Stimulated activated CD8-positive, alpha-beta memory T cell treated with anti-CD3 and anti-CD28 coated beads, Interleukin-2, amount 100 ng/mL, for 1 hour (primary cell): Measurements from ENCODE around the gene WDR12.
A peak's percentile ranks its signal among the peaks of the same experiment; 100 is the strongest.
"Not testable (repeated sequence)": the region's sequence is repeated elsewhere in the genome, so short reads cannot be mapped to it uniquely, and the experiment has no call there.

Experiments
- DNase-seq, 2 donors: peaks; one replicate each; pipeline ENCODE4 v3.0.0-alpha.2; 2020; ENCODE audit warnings: low read depth in 2 of 2

Gene WDR12

DNA sequence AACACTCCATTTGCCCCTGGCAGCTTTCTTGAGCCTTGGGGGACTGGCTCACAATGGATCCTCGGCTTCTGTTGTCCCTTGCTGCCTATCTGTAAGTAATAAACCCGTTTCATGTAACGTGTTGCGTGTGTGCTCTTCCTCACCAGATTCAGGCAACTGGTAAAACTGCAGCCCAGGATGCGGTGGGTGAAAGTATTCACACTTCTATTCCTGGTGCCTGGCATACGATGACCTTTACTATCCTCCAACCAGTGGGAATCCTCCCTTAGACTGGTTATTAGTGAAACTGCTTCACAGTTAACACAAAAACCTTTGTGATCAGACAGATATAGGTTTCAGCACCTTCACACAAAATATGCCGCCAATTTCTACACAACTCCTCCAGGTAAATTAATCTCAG lies 26.3 kb downstream of the WDR12 start:
- no peak for DNase-seq

DNA sequence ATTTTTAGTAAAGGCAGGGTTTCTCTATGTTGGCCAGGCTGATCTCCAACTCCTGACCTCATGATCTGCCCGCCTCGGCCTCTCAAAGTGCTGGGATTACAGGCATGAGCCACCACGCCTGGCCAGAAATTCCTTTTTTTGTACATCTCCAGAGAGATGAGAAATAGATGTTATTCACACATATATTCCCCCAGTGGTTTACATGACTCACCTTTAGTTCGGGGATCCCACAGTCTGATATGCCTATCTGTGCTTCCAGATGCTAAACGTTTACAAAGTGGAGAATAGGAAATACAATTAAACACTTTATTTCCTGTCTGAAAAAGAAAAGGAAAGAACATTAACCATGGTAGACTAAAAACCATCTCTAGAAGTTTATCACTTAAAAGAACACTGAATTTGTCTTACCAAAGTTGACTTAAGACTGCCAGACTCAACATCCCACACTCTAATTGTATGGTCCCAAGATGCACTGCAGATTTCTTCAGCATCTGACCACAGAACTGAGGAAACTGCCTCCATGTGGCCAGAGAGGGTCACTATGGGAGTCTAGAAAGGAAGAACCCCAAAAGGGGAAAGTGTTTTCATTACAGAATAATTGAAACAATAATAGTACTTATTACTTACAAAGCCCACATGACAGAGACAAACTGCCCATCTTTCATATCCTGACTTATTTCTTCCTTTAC lies 27.3 kb downstream of the WDR12 start:
- no peak for DNase-seq

DNA sequence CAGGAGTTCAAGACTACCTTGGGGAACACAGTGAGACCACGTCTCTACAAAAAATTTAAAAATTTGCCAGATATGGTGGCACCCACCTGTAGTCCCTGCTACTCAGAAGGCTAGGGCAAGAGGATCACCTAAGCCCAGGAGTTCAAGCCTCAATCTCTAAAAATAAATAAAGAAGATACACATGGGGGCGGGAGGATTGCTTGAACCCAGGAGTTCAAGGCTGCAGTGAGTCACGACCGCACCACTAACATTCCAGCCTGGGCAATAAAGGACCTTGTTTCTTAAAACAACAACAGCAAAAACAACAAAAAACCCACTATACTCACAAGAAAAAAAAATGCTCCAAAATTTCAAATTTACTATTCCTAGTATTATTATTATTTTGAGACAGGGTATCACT lies 29.9 kb downstream of the WDR12 start:
- DNase-seq = no peak

DNA sequence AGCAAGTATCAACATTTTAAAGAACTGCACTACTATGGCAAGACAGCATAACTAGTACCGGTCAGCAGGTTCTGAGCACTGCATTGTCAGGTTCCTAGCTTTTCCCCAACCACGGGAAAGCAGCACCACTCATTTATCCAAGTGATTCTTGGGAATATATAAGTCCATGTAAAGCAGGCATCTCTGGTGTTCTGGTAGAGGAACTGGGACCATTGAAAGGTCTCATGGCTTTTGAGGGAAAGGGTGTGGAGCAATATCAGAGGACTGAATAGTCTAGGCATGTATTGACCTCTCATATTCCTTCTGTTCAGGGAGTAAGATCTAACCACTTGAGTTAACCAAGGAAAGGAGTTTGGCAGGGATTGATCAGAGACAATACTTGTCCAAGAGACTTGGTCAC lies 33.8 kb downstream of the WDR12 start:
- no peak for DNase-seq

DNA sequence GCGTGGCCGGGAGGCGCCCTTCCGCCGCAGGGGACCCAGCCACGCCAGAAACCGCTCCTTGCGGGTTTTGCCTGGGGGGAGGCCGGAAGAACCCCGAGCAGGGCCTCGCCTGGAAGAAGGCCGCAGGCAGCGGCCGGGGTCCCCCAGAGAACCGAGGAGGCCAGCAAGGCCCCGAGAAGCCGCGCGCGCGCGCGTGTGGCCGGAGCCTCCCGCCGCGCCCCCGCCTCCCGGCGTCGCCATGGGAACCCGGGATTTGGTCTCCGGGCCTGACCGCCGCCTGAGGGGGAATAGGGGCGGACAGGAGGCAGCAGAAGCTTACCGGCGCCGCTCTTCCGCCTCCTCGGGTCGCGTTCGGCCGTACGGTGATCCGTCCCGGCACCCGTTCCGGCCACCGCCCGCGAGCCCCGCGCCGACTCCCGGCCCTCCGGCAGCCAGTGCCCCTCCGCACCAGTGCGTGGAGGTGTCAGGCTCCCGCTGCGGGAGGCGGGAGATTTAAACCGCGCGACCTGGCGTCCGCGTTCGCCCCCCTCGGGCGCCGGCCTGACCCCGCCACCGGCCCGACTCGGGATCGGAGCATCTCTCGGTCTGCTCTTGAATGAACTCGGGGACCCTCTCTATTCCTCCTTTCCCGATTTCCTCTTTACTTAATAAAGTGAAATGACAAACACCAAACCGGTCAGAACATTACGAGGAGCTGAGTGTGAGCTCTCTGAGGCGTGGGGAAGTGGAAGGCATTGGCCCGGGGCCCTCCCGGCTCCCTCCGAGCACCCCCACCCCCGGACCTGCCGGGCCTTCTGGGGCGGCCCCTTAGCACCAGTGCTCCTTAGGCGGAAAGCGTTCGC lies 40.0 kb downstream of the WDR12 start, which contains the start of gene ICA1L:
Gene ICA1L, minus strand, starts transcription at position 467 of the 842 bp plus-strand sequence. CDS start 42,757 bp downstream, outside the sequence.
- peak in 1 of 2 donors; percentile 1 for DNase-seq

DNA sequence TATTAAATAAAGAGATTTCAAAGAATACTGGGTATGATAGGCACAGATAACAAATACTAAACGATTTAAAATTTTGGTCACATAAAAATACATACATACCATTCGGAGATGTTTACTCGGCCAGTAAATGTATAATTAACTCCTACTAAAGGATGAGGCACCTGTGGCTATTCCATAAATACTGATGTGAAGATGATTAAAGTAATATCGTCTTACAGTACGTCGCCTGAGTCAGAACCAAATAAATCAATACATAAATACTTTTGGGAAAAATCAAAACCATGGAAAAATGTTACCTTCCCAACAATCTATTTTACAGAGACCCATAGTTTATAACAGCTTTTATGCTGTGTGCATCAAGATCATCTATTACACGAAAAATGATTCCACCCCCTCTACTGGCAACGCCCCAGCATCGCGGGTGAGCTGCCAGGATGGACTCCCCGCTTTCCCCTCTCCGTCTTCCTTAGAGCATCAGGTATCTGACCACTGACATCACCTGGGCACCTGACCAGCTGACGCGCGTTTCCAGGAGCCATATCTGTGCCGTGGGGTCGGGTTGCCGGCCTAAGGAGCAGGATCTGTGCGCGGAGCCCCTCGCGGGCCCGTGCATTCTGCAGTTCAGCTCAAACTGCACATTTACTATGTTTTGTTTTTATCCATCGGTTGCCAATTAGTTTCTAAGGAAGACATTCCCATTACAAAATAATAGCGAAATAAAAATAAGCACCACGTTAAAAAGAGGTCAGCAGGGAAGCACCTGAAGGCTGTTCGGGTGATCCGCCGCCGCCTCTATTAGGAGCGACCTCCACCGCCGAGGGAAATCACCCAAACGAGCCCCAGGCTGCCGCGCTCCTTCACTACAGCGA lies 40.8 kb downstream of the WDR12 start:
- DNase-seq = peak; percentile 23 to 33

DNA sequence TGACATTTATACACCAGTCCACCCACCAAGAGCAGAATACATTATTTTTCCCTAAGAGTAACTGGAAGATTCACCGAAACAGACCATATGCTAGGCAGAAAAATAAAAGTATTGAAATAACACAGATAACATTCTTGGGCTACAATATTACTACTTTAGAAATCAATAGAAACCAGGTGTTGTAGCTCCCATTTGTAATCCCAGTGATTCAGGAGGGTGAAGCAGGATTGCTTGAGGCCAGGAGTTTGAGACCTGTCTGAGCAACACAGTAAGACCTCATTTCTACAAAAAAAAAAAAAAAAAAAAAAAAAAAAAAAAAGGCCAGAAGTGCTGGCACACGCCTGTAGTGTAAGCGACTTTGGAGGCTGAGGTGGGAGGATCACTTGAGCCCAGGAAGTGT lies 49.5 kb downstream of the WDR12 start:
- DNase-seq = no peak

DNA sequence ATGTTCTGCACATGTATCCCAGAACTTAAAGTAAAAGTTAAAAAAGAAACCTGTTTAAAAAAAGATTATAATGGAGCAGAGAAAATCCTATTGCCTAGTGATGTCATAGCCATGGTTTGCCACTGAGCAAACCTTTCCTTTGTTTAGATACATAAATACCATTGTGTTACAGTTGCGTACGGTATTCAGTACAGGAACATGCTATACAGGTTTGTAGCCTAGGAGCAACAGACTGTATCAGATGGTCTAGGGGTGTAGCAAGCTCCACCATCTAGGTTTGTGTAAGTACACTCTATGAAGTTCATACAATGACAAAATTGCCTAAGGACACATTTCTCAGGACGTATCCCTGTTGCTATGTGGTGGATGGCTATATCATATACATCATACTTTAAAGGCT lies 52.9 kb downstream of the WDR12 start:
- no peak for DNase-seq

DNA sequence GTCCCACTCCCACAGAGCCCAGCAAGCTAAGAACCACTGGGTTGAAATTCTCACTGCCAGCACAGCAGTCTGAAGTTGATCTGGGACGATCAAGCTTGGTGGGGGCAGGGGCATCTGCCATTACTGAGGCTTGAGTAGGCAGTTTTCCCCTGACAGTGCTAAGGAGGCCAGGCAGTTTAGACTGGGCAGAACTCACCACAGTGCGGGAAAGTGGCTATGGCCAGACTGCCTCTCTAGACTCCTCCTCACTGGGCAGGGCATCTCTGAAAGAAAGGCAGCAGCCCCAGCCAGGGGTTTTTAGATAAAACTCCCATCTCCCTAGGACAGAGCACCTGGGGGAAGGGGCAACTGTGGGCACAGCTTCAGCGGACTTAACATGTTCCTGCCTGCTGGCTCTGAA lies 62.1 kb downstream of the WDR12 start:
- DNase-seq = not testable (repeated sequence)

DNA sequence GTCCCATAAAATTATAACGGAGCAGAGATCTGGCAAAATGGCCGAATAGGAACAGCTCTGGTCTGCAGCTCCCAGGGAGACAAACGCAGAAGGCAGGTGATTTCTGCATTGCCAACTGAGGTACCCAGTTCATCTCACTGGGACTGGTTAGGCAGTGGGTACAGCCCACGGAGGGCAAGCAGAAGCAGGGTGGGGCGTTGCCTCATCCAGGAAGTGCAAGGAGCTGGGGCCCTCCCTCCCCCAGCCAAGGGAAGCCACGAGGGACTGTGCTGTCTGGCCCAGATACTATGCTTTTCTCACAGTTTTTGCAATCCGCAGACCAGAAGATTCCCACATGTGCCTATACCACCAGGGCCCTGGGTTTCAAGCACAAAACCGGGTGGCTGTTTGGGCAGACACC lies 62.7 kb downstream of the WDR12 start:
- DNase-seq = no peak

DNA sequence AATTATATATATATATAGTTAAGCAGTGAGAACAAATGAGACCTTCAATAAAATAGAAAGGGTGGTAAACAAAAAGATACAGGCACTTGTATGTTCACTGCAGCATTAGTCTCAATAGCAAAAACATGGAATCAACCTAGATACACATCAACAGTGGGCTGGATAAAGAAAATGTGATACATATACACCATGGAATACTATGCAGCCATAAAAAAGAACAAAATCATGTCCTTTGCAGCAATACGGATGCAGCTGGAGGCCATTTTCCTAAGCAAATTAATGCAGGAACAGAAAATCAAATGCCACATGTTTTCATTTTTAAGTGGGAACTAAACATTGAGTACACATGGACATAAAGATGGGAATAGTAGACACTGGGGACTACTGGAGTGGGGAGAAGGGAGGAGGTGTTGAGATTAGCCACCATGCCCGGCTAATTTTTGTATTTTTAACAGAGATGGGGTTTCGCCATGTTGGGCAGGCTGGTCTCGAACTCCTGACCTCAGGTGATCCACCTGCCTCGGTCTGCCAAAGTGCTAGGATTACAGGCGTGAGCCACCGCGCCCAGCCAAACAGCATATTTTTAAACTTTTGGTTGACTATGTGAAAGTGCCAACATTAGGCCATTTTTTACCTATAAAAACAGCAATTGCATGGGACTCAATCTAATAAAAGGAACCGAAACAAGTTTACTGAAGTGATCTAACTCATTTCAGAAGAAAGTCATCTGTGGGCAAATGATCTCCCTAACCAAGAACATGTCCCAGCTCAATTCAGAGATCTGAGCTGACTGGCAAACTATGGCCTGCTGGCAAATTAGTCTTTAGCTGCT lies 63.6 kb downstream of the WDR12 start:
- no peak for DNase-seq

DNA sequence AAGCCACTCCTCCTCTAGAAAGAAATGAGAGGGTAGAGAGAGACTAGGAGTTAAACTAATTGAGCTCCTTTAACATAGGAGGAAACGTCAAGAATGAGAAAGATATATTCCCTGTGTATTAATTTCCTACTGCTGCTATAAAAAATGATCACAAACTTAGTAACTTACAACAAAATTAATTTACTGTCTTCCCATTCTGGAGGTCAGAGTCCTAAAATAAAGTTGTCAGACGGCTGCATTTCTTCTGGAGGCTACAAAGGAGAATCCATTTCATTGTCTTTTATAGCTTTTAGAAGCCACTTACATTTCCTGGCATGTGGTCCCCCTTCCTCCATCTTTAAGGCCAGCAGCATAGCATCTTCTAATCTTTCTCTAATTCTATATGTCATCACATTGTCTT lies 66.8 kb downstream of the WDR12 start:
- DNase-seq = no peak

DNA sequence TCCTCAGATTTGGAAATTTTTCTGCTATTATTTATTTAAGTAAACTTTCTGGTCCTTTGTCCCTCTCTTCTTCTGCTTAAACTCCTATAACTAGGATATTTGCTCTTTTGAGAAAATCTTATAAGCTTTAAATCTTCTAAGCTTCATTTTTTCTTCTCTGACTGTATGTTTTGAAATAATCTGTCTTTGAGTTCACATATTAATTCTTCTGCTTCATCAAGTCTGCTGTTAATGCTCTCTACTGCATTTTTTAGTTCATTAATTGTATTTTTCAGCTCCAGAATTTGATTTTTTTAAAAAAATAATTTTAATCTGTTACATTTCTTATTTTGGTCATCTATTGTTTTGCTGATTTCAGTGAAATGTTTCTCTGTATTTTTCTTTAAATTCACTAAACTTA lies 68.8 kb downstream of the WDR12 start:
- no peak for DNase-seq

DNA sequence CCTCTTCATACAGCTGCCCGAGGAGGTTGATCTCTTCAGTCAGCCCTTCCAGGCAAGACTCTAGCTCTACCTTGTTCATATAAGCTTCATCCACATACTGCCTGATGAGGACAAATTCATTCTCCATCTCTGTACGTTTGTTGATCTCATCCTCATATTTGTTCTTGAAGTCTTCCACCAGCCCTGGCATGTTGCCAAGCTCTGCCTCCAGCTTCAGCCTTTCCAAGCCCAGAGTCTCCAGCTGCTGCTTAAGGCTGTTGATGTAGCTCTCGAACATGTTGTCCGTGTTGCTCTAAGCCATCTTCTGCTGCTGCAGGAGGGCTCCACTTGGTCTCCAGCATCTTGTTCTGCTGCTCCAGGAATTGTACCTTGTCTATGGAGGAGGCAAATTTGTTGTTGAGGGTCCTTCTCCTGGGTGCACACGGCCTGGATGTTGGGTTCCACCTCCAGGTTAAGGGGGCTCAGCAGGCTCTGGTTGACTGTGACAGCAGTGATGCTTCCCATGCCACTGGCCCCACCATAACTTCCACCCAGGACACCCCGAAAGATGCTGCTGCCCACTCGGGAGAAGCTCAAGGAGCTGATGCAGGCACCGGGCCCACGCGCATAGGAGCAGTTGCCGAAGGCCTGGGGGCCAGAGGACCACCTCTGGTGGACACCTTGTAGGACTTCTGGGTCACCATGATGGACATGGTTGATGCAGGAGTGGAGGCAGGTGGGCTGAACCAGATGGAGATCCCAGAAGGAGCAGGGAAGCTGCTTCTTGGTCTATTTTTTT lies 70.2 kb downstream of the WDR12 start:
- no peak for DNase-seq

DNA sequence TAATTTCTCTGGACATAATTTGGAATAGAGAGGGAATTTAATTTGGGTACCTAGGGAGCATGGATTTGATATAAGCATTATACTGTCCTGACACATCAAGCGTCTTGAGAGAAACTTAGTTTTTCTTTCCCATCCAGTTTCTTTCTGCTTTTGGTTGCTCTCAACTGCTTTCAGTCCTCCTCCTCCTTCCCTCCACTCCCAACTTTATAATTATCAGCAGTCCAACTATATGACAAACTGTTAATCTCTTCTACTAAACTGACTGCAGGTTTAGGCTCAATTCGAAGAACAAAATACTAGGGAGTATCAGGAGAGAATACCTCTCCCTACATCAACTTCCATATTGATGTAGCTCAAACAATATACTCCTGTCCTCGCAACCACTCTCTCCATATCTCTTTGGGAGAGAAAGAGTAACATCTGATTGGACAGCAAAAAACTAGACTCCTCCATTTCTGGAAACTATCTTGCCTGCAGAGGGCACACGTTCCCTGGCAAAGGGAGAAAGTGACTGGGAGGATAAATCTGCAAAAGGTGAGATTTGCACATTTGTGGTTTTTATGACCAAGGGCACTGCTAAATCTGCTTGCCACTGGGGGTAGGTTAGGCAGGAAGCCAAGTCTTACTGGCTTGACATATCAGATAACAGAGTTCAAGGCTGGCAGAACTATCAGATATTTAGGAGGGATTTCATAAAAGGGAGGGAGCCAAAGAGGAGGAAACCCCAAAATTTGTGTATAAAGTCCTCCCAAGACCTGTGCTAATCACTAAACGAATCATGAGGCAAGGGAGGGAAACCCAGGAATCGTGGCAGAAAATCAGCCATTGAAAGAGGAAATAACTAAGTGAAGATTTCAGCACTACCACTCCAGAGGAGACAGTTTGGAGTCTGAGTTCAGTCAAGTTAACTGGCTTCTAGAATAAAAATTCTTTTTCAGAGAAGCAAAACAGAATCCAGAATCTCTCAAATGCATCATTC lies 79.9 kb downstream of the WDR12 start:
- peak in 1 of 2 donors; percentile 8 for DNase-seq

DNA sequence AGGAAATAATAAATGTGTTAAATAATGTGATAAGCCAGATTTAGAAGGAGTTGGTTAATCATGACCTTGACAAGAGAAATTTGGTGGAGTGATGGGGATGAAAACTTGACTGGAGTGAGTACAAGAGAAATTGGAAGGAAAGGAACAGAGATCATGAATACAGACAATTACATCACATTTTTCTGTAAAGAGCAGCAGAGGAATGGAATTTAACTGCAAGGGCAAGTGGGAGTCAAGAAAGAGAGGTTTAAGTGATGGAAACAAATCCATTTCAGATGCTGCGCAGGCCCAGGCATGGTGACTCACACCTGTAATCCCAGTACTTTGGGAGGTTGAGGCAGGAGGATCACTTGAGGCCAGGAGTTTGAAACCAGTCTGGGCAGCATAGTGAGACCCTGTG lies 86.6 kb downstream of the WDR12 start:
- DNase-seq = no peak
